ENCODE data around the gene FGF19. TPM values are rescaled to one million over a fixed set of nuclear protein-coding genes. Genes with fewer than 3 reads are reported as not detected.

Gene FGF19
- total RNA-seq, 2 experiments from 2014 or later, result not detected

DNA sequence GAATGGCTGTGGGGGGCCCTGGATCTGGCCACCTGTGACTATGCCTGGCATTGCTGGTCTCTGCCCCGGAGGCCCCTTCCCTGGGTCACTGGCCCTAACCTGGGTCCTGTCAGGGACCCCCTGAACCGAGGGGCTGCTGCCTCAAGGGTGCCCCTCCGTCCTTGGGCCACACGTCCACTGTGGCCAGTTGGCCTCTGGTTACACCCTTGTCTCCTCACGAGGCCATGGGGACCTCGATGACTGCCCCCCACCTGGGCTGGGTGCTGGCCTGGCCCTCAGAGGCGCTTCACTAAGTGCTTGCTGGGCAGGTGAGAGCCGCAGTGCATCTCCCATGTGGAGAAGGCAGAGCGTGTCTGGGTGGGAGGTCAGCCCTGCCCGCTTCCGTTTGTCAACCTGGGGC lies 27.3 kb upstream of the FGF19 start:
- H3K27me3 Mint-ChIP-seq, result peaks cover 2% of the 10 kb centered on the region
- peaks cover 6% of the 10 kb centered on the region for H3K9me3 Mint-ChIP-seq
- ChIA-PET POLR2A (no interaction called here), CTCF (no interaction called here)
- no peaks in the 10 kb centered on the region for H3K36me3 Mint-ChIP-seq (ENCODE audit: low read depth)
- H3K4me3 Mint-ChIP-seq, result no peak overlapping the region
- DNase-seq, result no peak
- H3K4me1 Mint-ChIP-seq, result no peaks in the 10 kb centered on the region
- H3K27ac Mint-ChIP-seq, result no peak overlapping the region

DNA sequence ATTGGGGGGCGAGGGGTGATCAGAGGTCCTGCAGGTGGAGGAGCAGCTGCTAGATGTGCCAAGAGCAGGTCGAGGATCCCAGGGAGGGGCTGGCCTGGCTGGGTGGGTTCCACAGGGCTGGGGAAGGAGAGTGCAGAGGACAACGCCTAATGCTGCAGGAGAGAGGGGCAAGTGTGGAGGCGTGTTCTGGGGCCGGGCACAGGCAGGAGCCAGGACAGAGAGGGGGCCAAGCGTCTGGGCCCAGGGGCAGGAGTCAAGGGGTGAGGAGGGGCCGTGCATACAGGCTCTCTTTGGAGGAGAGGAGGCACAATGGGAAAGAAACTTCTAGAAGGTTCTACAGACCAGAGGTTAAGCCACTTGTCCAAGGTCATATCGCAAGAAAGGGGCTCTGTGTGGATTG lies 26.7 kb upstream of the FGF19 start:
- H3K9me3 Mint-ChIP-seq, result peaks cover 6% of the 10 kb centered on the region
- ChIA-PET POLR2A (interaction anchor here (0.6 kb wide), 1 partner anchor 22 kb away, joined by 3 read pairs; no protein-coding TSS in a partner anchor), CTCF (no interaction called here)
- DNase-seq, result no peak
- no peaks in the 10 kb centered on the region for H3K4me1 Mint-ChIP-seq
- H3K36me3 Mint-ChIP-seq (ENCODE audit: low read depth), result no peaks in the 10 kb centered on the region
- H3K4me3 Mint-ChIP-seq, result no peak overlapping the region
- peaks cover 7% of the 10 kb centered on the region for H3K27me3 Mint-ChIP-seq
- no peak overlapping the region for H3K27ac Mint-ChIP-seq

DNA sequence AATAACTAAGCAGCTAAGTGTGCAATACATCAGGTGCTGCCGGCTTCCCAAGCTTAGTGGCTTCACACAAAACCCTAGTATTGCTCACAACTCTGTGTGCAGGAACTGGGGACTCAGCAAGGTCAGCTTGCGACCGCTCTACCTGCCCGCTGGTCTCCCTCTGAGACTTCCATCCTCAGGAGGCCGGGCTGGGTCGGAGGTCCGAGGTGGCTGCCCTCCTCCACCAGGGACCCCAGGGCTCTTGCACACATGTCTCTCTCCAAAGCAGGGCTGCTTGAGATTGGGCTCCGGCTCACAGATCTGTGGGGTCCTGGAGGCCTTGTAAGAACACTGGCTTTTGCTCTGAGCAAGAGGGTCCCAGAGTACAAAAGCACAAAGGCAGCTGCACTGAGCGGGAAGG lies 25.4 kb upstream of the FGF19 start:
- no peak overlapping the region for H3K4me3 Mint-ChIP-seq
- CTCF ChIA-PET, result no interaction called here
- DNase-seq, result no peak
- H3K4me1 Mint-ChIP-seq, result no peaks in the 10 kb centered on the region
- H3K27ac Mint-ChIP-seq, result no peak overlapping the region
- H3K27me3 Mint-ChIP-seq, result peaks cover 15% of the 10 kb centered on the region
- H3K9me3 Mint-ChIP-seq, result peaks cover 2% of the 10 kb centered on the region
- H3K36me3 Mint-ChIP-seq (ENCODE audit: low read depth), result no peaks in the 10 kb centered on the region
- POLR2A ChIA-PET, result no interaction called here

DNA sequence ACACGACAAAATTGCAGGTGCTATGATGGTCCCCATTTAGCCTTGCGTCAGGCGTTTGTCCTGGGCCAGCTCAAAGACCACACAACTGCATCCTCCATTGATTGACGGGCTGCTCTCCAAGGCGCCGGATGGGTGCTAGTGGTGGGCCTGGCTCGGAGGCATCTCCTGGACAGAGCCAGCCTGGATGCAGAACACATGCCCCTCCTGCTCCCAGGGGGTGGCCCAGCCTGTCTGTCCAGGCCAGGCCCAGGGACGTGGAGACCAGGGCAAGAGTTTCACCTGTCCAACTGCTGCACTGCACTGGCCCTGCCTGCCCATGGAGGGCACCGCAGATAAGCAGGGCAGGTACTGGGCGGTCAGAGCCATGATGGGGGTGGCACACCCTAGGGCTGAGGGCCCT lies 23.4 kb upstream of the FGF19 start:
- no peak overlapping the region for H3K27ac Mint-ChIP-seq
- H3K4me3 Mint-ChIP-seq, result no peak overlapping the region
- no peaks in the 10 kb centered on the region for H3K36me3 Mint-ChIP-seq (ENCODE audit: low read depth)
- no peak for DNase-seq
- H3K4me1 Mint-ChIP-seq, result no peaks in the 10 kb centered on the region
- peaks cover 18% of the 10 kb centered on the region for H3K27me3 Mint-ChIP-seq
- POLR2A ChIA-PET, result no interaction called here
- H3K9me3 Mint-ChIP-seq, result no peaks in the 10 kb centered on the region
- CTCF ChIA-PET, result no interaction called here

DNA sequence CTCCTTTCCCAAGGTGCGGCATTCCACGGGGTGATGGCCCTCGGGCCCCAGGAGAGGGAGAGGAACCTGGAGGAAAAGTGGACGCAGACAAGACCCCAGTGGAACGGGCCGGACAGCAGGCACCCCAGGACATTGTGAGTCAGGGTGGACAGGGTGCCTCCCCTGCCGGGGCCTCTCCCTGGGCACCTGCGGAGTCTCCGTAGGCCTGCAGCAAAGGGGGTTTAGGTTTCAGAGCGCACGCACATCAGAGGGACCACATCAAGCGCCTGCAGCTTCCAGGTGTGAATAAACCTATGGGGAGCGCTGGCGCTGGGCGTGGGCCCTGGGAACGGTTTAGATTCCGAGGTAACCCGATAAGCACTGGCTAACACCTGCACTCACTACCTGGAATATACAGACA lies 22.7 kb upstream of the FGF19 start:
- Mint-ChIP-seq H3K36me3 (ENCODE audit: low read depth) (no peaks in the 10 kb centered on the region), H3K4me3 (no peak overlapping the region), H3K9me3 (no peaks in the 10 kb centered on the region), H3K27me3 (peaks cover 24% of the 10 kb centered on the region), H3K27ac (no peak overlapping the region), H3K4me1 (no peaks in the 10 kb centered on the region)
- CTCF ChIA-PET, result no interaction called here
- DNase-seq, result no peak
- POLR2A ChIA-PET, result no interaction called here

DNA sequence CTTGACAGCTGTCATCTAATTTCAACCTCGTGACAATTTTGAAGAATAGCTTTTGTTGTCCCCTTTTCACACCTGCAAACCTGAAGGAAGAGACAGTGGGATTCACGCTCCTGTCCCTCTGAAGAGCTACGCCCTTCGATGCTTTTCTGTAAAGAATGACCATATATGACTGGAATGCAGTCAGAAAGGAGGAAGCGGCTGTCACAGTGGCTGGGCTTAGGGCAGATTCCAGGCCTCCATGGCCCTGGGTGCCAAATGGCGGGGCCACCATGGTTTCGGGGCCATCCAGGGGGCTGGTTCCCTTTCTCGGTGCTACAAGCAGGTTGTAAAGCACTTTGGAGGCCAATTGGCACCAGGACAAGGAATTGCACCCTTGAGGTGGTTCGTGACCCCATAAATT lies 22.2 kb upstream of the FGF19 start:
- Mint-ChIP-seq H3K27me3 (peaks cover 28% of the 10 kb centered on the region), H3K4me3 (no peak overlapping the region), H3K9me3 (no peaks in the 10 kb centered on the region), H3K27ac (no peak overlapping the region), H3K4me1 (no peaks in the 10 kb centered on the region), H3K36me3 (ENCODE audit: low read depth) (no peaks in the 10 kb centered on the region)
- POLR2A ChIA-PET, result no interaction called here
- no peak for DNase-seq
- CTCF ChIA-PET, result no interaction called here

DNA sequence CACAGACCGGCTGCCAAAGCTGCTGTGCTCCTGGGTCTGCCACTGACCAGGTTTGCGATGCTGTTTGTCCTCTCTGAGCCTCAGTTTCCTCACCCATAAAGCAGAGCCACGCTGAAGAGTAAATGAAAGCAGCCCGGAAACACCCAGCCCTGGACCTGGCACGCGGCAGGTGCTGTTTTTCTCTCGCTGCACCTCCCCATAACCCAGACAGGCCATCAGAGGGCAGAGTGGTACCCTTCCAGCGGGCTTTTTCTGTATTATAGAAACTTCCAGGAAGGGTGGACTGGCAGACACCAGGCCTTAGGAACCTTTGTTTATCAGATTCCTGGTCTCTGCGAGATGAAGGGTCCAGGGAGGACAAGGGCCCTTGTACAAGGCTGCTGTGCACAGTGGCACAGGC lies 17.9 kb upstream of the FGF19 start:
- ChIA-PET POLR2A (no interaction called here), CTCF (no interaction called here)
- Mint-ChIP-seq H3K9me3 (no peaks in the 10 kb centered on the region), H3K4me1 (no peaks in the 10 kb centered on the region), H3K36me3 (ENCODE audit: low read depth) (no peaks in the 10 kb centered on the region), H3K27me3 (peaks cover 51% of the 10 kb centered on the region), H3K4me3 (no peak overlapping the region), H3K27ac (no peak overlapping the region)
- no peak for DNase-seq

DNA sequence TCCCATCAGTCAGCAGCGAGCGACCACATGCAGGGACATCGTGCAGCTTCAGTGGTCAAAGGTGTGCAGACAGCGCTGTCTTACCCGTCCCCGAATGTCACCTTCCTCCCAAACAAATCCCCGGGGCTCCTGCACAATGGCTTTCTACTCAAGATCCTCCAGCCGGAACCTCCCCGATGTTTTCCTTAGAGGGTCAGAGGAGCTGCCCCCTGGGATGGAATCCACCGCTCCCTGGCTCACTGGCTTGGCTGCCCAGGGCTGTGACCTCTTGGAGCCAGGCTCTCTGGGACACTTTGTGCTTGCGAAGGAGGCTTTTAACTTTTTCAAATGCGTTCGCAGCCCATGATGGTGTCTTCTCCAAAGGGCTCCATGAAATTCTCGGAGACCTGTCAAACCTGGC lies 17.3 kb upstream of the FGF19 start:
- Mint-ChIP-seq H3K4me3 (no peak overlapping the region), H3K27me3 (peaks cover 49% of the 10 kb centered on the region), H3K9me3 (no peaks in the 10 kb centered on the region), H3K27ac (no peak overlapping the region), H3K36me3 (ENCODE audit: low read depth) (no peaks in the 10 kb centered on the region), H3K4me1 (no peaks in the 10 kb centered on the region)
- ChIA-PET CTCF (no interaction called here), POLR2A (no interaction called here)
- DNase-seq, result no peak

DNA sequence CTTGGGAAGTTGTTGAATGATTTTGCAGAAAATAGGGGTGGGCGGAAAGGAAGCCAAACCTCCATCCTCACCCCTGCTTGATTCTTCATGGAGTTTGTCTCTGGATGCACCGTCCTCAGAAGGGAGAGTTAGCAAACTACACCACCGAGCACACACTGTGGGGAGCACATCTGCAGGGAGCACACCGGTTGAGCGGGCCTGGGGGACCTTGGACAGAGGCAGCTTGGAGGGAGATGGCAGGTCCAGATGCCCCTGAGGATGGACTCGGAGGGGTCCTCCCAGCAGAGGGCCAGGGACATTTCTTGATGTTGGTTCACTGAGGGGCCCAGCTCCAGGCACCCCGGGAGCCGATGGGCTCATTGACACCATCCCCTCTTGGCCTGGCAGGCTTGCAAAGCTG lies 15.1 kb upstream of the FGF19 start:
- no peak overlapping the region for H3K27ac Mint-ChIP-seq
- peaks cover 35% of the 10 kb centered on the region for H3K27me3 Mint-ChIP-seq
- H3K9me3 Mint-ChIP-seq, result no peaks in the 10 kb centered on the region
- H3K4me3 Mint-ChIP-seq, result no peak overlapping the region
- no peaks in the 10 kb centered on the region for H3K4me1 Mint-ChIP-seq
- H3K36me3 Mint-ChIP-seq (ENCODE audit: low read depth), result no peaks in the 10 kb centered on the region
- ChIA-PET POLR2A (no interaction called here), CTCF (no interaction called here)
- no peak for DNase-seq

DNA sequence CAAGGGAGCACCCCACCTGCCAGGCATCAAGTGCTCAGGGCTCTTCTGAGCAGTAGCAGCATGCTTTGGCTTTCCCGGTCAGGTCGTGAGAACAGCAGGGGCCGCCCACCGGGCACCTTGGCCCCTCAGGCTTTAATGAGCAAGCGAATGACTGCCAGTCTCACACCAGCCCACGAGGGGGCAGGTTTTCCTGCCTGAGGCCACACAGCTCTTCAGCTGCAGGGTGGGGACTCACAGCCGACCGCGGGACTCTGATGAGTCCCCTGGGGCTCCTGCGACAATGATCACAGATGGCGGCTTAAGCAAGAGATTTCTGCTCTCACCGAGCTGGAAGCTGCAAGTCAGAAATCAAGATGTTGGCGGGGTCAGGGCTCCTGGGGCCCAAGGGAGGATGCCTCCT lies 14.3 kb upstream of the FGF19 start:
- H3K4me3 Mint-ChIP-seq, result no peak overlapping the region
- no peaks in the 10 kb centered on the region for H3K36me3 Mint-ChIP-seq (ENCODE audit: low read depth)
- H3K9me3 Mint-ChIP-seq, result no peaks in the 10 kb centered on the region
- no peak for DNase-seq
- no peak overlapping the region for H3K27ac Mint-ChIP-seq
- ChIA-PET CTCF (no interaction called here), POLR2A (no interaction called here)
- peaks cover 33% of the 10 kb centered on the region for H3K27me3 Mint-ChIP-seq
- no peaks in the 10 kb centered on the region for H3K4me1 Mint-ChIP-seq

DNA sequence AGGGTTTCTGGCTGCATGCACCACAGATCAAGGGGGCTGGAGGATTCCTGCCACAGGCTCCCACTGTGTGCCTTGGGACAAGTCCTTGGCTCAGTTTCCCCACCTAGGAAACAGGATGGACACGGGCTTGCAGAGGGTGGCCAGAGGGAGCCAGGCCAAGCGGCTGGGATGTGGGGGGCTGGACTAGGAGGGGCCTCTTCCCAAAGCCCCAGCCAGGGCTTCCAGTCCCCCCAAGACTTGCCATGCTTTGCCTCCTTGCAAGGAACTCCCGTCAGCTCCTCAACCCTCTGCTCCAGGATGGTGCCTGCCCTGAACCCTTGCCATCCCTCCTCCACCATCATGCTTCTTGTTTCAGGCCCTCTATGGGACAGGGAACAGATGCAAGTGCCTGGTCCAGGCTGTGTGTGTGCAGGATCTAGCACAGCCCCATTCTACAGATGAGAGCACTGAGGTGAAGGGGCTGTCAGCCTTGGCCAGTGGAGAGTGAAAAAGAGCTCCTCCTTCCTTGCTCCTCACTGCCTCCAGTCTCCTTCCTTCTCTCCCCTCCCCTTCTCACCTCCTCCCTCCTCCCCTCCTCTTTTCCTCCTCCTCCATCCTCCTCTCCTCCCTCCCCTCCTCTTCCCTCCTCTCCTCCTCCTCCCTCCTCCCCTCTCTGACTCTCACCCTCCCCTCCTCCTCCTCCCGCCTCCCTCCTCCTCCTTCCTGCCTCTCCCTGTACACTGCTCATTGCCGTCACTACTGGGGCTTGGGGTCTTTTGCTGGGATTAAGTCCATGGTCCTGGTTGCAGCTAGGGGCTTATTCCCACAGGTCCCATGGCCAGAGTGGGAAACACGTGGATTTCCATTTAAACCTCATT lies 13.3 kb upstream of the FGF19 start:
- DNase-seq, result no peak
- H3K4me1 Mint-ChIP-seq, result peaks cover 3% of the 10 kb centered on the region
- no peaks in the 10 kb centered on the region for H3K36me3 Mint-ChIP-seq (ENCODE audit: low read depth)
- ChIA-PET CTCF (no interaction called here), POLR2A (no interaction called here)
- no peaks in the 10 kb centered on the region for H3K9me3 Mint-ChIP-seq
- no peak overlapping the region for H3K27ac Mint-ChIP-seq
- peaks cover 33% of the 10 kb centered on the region for H3K27me3 Mint-ChIP-seq
- H3K4me3 Mint-ChIP-seq, result no peak overlapping the region

DNA sequence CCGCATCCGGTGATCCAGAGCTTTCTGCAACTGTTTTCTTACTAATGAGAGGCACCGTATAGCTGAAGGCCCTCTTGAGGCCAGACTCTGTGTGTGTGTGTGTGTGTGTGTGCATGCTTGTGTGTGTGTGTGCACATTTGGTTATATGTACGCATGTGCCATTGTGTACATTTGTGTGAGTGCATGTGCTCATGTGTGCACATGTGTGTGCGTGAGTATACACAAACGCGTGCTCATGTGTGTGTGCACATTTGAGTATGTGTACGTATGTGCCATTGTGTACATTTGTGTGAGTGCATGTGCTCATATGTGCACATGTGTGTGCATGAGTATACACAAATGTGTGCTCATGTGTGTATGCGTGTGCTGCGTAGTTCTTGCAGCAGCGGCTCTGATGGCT lies 12.3 kb upstream of the FGF19 start:
- Mint-ChIP-seq H3K4me1 (peaks cover 13% of the 10 kb centered on the region), H3K4me3 (no peak overlapping the region), H3K36me3 (ENCODE audit: low read depth) (no peaks in the 10 kb centered on the region), H3K27me3 (peaks cover 23% of the 10 kb centered on the region), H3K27ac (no peak overlapping the region), H3K9me3 (no peaks in the 10 kb centered on the region)
- no peak for DNase-seq
- POLR2A ChIA-PET, result no interaction called here
- CTCF ChIA-PET, result interaction anchor here (0.6 to 1.1 kb wide), 2 partner anchors 20 to 963 kb away, joined by 3 to 4 read pairs; no protein-coding TSS in a partner anchor

DNA sequence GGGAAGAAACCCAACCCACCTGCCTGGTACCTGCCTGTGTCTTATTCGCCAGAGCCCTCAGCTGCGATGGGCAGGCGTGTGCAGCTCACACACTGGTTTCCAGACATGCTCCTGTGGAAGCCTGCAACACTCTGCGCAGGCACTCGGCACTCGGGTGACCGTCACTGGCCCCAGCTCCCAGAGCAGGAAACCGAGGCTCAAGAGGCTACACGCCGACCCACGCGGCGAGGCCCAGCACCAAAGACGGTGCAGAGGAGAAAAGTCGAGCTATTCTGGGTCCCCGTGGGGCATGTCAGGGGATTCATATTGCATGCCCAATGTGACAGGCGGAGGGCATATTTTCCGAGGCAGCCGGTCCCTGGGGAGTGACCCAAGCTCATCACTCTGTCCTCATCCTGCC lies 11.6 kb upstream of the FGF19 start:
- ChIA-PET CTCF (interaction anchor here (1.1 kb wide), 1 partner anchor 19 kb away, joined by 3 read pairs; no protein-coding TSS in a partner anchor), POLR2A (no interaction called here)
- peaks cover 18% of the 10 kb centered on the region for H3K27me3 Mint-ChIP-seq
- H3K36me3 Mint-ChIP-seq (ENCODE audit: low read depth), result no peaks in the 10 kb centered on the region
- peaks cover 13% of the 10 kb centered on the region for H3K4me1 Mint-ChIP-seq
- no peak overlapping the region for H3K4me3 Mint-ChIP-seq
- no peak for DNase-seq
- H3K9me3 Mint-ChIP-seq, result no peaks in the 10 kb centered on the region
- no peak overlapping the region for H3K27ac Mint-ChIP-seq
